Heart right ventricle (tissue), 16 donors: ENCODE data around the gene CLTCL1. TPM values are rescaled to one million over a fixed set of nuclear protein-coding genes. Genes with fewer than 3 reads are reported as not detected.
"Not testable (repeated sequence)": the region's sequence is repeated elsewhere in the genome, so short reads cannot be mapped to it uniquely, and the experiment has no call there.

Experiments used
- ATAC-seq, 8 donors: fragments of 200-7000 bp; cut with Tn5 transposase; one replicate each; pipeline ENCODE4 v1.9.1; 2020; ENCODE audit warnings: mild to moderate bottlenecking in 8 of 8, moderate library complexity in 8 of 8, moderate number of reproducible peaks in 1 of 8
- DNase-seq, 2 donors: peaks; one replicate each; pipeline ENCODE4 v3.0.0-alpha.2; 2020
- H3K27ac ChIP-seq, 10 donors: fragments of 200-600 bp; sonication (generic) in 2 of 10; one replicate each; pipeline versions ENCODE4 v1.5.0 to v1.8.0; 2020 to 2022; ENCODE audit warnings: mild to moderate bottlenecking in 3 of 10
- H3K27me3 ChIP-seq, 7 donors: fragments of 200-600 bp; one replicate each; pipeline ENCODE4 v1.8.0; 2021 to 2022; ENCODE audit warnings: mild to moderate bottlenecking in 2 of 7
- H3K36me3 ChIP-seq, 9 donors: fragments of 200-600 bp; sonication (generic) in 1 of 9; one replicate each; pipeline versions ENCODE4 v1.5.0 to v1.8.0; 2020 to 2022; ENCODE audit warnings: mild to moderate bottlenecking in 2 of 9
- H3K4me1 ChIP-seq, 9 donors: fragments of 200-600 bp; sonication (generic) in 1 of 9; one replicate each; pipeline versions ENCODE4 v1.5.0 to v1.8.0; 2020 to 2022; ENCODE audit warnings: mild to moderate bottlenecking in 4 of 9
- H3K4me3 ChIP-seq, 10 donors: fragments of 200-600 bp; sonication (generic) in 2 of 10; one replicate each; pipeline versions ENCODE4 v1.5.0 to v1.8.0; 2020 to 2022; ENCODE audit warnings: mild to moderate bottlenecking in 7 of 10, moderate library complexity in 2 of 10
- H3K9me3 ChIP-seq, 11 donors: fragments of 200-600 bp in 10 of 11; sonication (generic) in 2 of 11; one replicate each; pipeline versions ENCODE4 v1.5.0 to v1.8.0; 2013 to 2022; ENCODE audit warnings: mild to moderate bottlenecking in 2 of 11, control low read depth in 1 of 11, moderate library complexity in 1 of 11
- CTCF ChIP-seq, 9 donors: fragments of 200-600 bp; sonication (generic) in 2 of 9; IDR thresholded peaks; one replicate each; pipeline versions ENCODE4 v1.5.0 to v1.8.0; 2021 to 2022; ENCODE audit warnings: antibody characterized with exemption in 9 of 9, mild to moderate bottlenecking in 5 of 9, moderate library complexity in 1 of 9
- WGBS, 2 donors: extraction: QIAGEN DNeasy Blood & Tissue Kit; methylation state at CpG; one replicate each; pipeline ENCODE4 v1.1.7; 2013; ENCODE audit warnings: inconsistent platforms in 1 of 2; 5-methylcytosine and 5-hydroxymethylcytosine counted together
- intact Hi-C, 10 donors: fragments of 100-400 bp; cut with DNase I; formaldehyde crosslinking; loops; one replicate each; pipeline versions ENCODE4 v1.11.1 to v1.14.2; 2022
- polyA plus RNA-seq, 2 donors: library from polyadenylated mRNA; stranded (reverse); fragments of 200-250 nt; gene quantifications; one replicate each; pipeline ENCODE4 v1.2.3, GENCODE V29; 2013
- total RNA-seq, 10 donors: library from RNA; stranded (reverse); fragmentation: NEBNext Ultra II Directional in 3 of 10; extraction: Animal tissue kit (Norgen Biotek cat#: 25700) in 3 of 10; gene quantifications; one replicate each; pipeline versions ENCODE4 v1.2.1 to v1.2.4, GENCODE V29; 2021 to 2023
- donor health status: Arrhythmogenic right ventricular cardiomyopathy.
- donor health status: ischemic (EF 13 %, LVEDD 7.1; RV severe dilation, severe dysfunction).
- donor health status: healthy with polysubstance abuse.
- donor health status: DM: no; HTN: yes; CAD: no.
- donor health status: DM: no; HTN: no; CAD: no.
- donor health status: ischemic (EF 25% LVEDD 6.9; RV normal size, moderate dysfunction).
- donor health status: ischemic (EF 25% LVEDD 5.7; RV mildly dilated, moderate dysfunction).
- donor health status: healthy.
- donor health status: DM: yes; HTN: yes; CAD: no.
- donor health status: Ischemic cardiomyopathy.
- donor health status: ischemic (EF 35%, LVEDD 5.7; RV mildly dilated, moderate dysfunction).
- donor health status: nonischemic (EF 11% LVEDD 7.7; RV severe dilation, severe dysfunction).
- donor health status: DM: yes; HTN: yes; CAD: no.
- donor health status: PGD.
- donor health status: ischemic (EF 29% LVEDD 5.4; RV normal size, mild dysfunction).
- donor health status: nonischemic (EF 23%, LVEDD 6.1; RV moderate dilation, normal function).

The CLTCL1 gene
- total and polyA plus RNA-seq, 12 donors, result 5.4 to 21.9 (median 13.1) TPM

- DNase-seq, result no peak
- Histone ChIP-seq H3K4me1 (no peaks in the 10 kb centered on the region), H3K27me3 (no peaks in the 10 kb centered on the region), H3K27ac (no peak overlapping the region), H3K36me3 (peaks cover 0 to 59% (median 21%) of the 10 kb centered on the region in 9 donors), H3K4me3 (no peak overlapping the region), H3K9me3 (no peaks in the 10 kb centered on the region)
- WGBS, 2 donors, result 86 to 90% methylated on average over 9 of the region's 9 CpGs
- intact Hi-C loops, result loop anchor here in 1 of 10 donors (10.0 kb wide), 1 partner anchor 267 kb away; the partner anchor contains the start of genes CDC45 and UFD1
- ATAC-seq, result no peak
- no peak for TF ChIP-seq CTCF (IDR thresholded peaks at IDR 0.05)
These were observed 84.1 kb downstream of the CLTCL1 start for GRCh38 chr22:19207401-19207808.

GRCh38 chr22:19206287-19206686 is 85.2 kb downstream of the CLTCL1 start:
- H3K4me3 ChIP-seq, result no peak overlapping the region
- H3K27ac ChIP-seq, result no peak overlapping the region
- 94 to 96% methylated on average over 6 of the region's 6 CpGs for WGBS, 2 donors
- intact Hi-C loops, result loop anchor here in 1 of 10 donors (10.0 kb wide), 1 partner anchor 269 kb away; the partner anchor contains the start of genes CDC45 and UFD1
- H3K9me3 ChIP-seq, result no peaks in the 10 kb centered on the region
- peaks cover 0 to 60% (median 21%) of the 10 kb centered on the region in 9 donors for H3K36me3 ChIP-seq
- TF ChIP-seq CTCF (IDR thresholded peaks at IDR 0.05), result no peak
- no peak for DNase-seq
- no peaks in the 10 kb centered on the region for H3K27me3 ChIP-seq
- H3K4me1 ChIP-seq, result no peaks in the 10 kb centered on the region
- no peak for ATAC-seq

GRCh38 chr22:19204640-19205039 is 86.9 kb downstream of the CLTCL1 start:
- peaks cover 0 to 68% (median 15%) of the 10 kb centered on the region in 9 donors for H3K36me3 ChIP-seq
- 95% methylated on average over 4 of the region's 4 CpGs for WGBS, 2 donors

GRCh38 chr22:19203834-19204233 is 87.7 kb downstream of the CLTCL1 start:
- Histone ChIP-seq H3K9me3 (no peaks in the 10 kb centered on the region), H3K4me3 (no peak overlapping the region), H3K36me3 (peaks cover 0 to 66% (median 7%) of the 10 kb centered on the region in 9 donors), H3K27ac (no peak overlapping the region), H3K27me3 (no peaks in the 10 kb centered on the region), H3K4me1 (no peaks in the 10 kb centered on the region)
- no peak for TF ChIP-seq CTCF (IDR thresholded peaks at IDR 0.05)
- DNase-seq (no peak), ATAC-seq (peak in 1 of 8 donors; percentile 18)
- 87 to 91% methylated on average over 8 of the region's 8 CpGs for WGBS, 2 donors
- intact Hi-C loops, result loop anchor here in 1 of 10 donors (10.0 kb wide), 1 partner anchor 271 kb away; the partner anchor contains the start of genes CDC45 and UFD1

More at GRCh38 chr22:19204640-19205039, 86.9 kb downstream of the CLTCL1 start:
- TF ChIP-seq CTCF (IDR thresholded peaks at IDR 0.05), result no peak
- H3K4me1 ChIP-seq, result no peaks in the 10 kb centered on the region
- no peak for ATAC-seq
- no peaks in the 10 kb centered on the region for H3K27me3 ChIP-seq
- H3K27ac ChIP-seq, result no peak overlapping the region
- intact Hi-C loops, result loop anchor here in 1 of 10 donors (10.0 kb wide), 1 partner anchor 270 kb away; the partner anchor contains the start of genes CDC45 and UFD1
- no peak for DNase-seq
- no peak overlapping the region for H3K4me3 ChIP-seq
- H3K9me3 ChIP-seq, result no peaks in the 10 kb centered on the region

- H3K36me3 ChIP-seq, result peaks cover 0 to 56% (median 0%) of the 10 kb centered on the region in 9 donors
- DNase-seq, H3K27ac ChIP-seq, H3K4me1 ChIP-seq, H3K27me3 ChIP-seq, ATAC-seq, H3K4me3 ChIP-seq, H3K9me3 ChIP-seq: not testable (repeated sequence)
- intact Hi-C loops, result loop anchor here in 1 of 10 donors (10.0 kb wide), 1 partner anchor 272 kb away; the partner anchor contains the start of genes CDC45 and UFD1
- WGBS, 2 donors, result 94 to 96% methylated on average over 3 of the region's 3 CpGs
These were observed 88.7 kb downstream of the CLTCL1 start for GRCh38 chr22:19202799-19203186.
